HG02759 (cell line): ENCODE results near the gene HS3ST3A1.
"Not testable (repeated sequence)": the region's sequence is repeated elsewhere in the genome, so short reads cannot be mapped to it uniquely, and the experiment has no call there.

Experiments
- ATAC-seq: cut with Tn5 transposase; IDR thresholded peaks from one replicate; pipeline ENCODE4 v1.9.1; 2021; ENCODE audit warnings: mild to moderate bottlenecking, moderate library complexity; ENCODE audit not compliant: unreplicated experiment

Gene HS3ST3A1

DNA sequence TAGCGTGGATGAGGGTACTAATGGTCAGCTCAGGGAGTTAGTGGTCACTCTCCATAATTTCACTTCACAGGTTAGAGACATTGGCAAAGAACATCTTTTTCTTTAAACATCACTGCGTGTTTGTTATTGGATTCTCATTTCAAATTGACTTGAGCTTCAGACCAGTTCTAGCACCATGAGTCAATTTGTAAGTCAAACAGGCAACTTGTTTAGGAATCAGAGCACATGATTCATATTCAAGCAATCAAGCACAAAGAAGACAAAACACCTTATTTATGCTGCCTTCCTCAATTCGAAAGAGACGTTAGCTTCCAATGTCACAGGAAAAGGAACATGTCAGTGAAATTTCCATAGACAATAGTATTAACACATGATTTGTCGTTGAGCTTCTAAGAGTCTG lies 62.3 kb downstream of the HS3ST3A1 start:
- ATAC-seq: no peak

DNA sequence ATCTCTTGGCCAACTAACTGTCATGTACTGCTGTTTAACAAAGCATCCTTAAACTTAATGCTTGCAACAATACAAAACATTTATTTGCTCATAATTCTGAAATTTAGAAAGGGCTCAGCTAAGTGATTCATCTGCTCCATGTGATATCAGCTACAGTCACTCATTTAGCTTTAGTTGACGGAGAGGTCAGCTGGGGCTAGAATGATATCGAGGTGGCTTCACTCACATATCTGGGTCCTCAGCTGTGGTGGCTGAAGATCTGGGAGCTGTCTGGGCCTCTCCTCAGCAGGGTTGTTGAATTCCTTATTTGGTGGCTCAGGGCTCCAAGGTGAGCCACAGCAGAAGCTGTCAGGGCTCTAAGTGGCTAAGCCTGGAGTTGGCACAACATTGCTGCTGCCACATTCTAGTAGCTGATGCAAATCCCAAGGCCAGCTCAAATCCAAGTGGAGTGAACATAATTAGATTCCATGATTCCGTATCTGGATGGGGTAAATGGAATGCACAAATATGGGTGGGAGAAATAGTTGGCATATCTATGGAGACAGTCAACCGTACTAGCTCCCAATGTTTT lies 62.8 kb downstream of the HS3ST3A1 start:
- ATAC-seq: no peak

DNA sequence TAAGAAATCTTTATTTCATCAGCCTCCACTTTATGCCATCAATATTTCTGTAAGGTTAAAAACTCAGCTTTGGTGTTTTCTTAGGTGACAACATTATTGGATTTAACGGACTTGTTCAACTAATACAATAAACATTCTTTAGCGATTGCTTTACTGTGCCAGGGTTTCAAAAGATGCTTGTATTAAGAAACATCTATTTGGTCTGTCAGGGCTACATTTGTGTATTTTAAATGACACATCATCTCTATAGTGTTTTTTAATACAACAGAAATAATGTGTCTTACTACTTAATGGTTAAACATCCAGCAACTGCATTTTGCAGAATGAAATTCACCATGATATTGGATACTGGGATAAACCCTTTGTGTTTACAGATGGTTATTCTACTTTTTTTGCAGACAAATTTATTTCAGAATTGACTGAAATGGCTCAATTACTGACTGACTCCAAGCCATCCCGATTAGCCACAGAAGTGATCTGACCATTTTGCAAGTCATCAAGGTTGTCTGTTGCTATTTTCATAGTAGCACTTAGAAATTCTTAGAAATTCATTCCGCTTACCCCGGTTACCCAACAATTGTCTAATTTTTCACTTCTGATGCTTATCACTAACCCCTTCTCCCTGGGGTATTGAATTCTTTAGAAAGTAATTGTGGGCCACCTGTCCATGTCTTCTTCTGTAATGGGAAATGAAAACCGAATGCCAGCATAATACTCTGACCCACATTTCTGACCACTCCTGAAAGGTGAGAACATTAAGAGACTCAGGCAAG lies 63.7 kb downstream of the HS3ST3A1 start:
- ATAC-seq: no peak

DNA sequence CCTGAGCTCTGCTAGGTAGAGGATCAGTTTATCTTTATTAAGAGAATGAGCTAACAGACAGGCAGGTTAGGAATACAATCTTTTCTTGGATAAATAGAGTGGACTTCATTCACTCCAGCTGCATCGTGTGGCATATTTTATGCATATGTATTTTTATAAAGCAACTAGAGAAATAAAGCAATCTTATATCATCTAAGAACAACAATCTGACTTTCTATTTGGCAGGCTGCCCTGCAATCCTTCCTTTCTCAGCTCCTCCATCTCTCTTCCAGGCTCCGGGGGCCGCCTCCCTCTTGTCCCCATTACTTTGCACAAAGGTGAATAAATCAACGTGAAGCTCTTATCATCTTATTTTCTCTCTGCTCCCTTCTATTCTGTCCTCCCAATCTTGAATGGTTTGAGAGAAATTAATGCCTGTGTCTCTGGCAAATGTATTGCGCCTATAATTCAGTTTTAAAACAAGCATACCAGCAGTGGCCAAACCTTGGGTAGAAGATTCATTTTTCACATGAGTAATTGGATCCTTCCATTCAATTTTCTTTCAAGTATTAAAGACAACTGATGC lies 64.5 kb downstream of the HS3ST3A1 start:
- no peak for ATAC-seq

DNA sequence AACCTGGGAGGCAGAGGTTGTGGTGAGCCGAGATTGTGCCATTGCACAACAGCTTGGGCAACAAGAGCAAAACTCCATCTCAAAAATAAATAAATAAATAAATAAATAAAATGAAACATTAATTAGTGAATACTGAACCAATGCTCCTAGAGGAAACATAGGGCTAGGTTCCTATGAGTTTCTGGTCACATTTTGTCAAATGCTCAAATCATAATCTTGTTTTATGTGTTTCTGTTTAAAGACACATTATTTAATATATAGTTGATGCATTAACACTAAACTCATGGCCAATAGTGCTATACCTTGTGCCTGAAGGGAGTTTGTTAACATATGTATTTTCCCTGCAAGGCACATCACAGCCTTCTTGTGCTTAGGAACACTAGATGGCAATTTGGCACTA lies 66.8 kb downstream of the HS3ST3A1 start:
- no peak for ATAC-seq

DNA sequence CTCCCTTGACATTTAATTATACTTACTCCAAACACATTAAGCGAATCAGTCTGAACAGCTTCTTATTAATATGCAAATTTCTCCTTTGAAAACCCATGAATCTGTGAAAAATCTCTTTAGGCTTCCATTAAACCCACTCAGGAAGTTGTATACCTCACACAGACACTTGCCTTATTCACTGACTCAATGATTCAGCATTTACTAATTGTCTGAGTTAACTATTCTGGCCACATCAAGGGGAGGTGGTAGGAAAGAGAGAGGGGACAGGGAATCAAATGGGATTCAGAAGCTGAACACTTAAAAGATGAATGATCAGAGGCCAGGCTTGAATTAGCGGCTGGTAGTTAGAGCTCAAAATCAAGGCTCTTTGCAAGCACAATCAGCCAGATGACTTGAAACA lies 70.0 kb downstream of the HS3ST3A1 start:
- no peak for ATAC-seq

DNA sequence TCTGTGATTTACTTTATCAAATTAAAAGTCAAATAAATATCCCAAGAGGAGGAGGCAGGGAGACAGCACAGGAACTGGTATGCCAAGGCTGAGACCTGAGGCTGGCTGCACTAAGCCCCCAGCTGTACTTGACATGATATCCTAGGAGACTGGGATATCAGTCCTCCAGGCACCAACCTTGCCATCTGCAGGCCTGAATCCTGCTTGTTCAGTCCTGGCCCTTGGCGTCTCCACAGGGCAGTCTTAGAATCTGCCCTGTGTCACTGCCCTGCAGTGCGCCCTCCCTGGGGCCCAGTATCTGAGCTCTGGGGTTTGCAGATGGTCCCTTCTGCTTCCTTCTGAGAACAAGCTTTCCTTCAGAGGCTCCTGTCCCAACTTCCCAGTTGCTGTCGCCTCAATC lies 75.9 kb downstream of the HS3ST3A1 start:
- ATAC-seq: no peak

DNA sequence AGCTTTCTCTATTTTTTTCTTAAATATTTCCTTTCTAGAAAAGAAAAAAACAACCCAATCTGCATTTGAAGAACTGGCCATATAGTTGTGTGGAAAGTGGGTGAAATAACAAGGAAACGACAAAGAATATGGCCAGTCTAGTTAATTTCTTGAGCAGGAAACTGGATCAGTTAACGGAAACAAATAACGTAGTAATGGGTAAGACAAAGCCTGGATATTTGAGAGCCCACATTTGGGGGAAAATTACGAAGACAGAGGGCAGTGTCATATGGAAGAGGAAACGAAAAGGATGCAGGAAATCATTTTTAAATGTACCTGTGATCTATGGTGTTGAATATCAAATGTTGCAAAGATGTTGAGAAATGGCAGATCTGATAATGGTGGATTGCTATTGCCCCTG lies 78.6 kb downstream of the HS3ST3A1 start:
- no peak for ATAC-seq

DNA sequence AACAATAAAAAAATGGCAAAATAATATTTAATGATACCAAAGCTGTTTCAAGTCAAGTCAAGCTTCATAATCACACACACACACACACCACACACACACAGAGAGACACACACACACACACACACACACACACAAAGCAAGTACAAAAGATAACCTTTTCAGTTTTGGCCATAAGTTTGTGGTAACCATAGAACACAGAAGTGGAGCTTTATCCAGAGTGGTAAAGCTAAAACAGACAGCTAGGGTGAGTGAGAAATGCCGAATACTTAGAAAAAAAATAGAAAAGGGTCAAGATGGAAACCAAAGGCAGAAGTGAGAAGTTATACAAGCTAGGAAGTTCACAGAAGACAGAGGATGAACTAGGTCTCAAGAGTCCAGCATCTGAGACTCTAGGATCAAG lies 79.0 kb downstream of the HS3ST3A1 start:
- no peak for ATAC-seq

DNA sequence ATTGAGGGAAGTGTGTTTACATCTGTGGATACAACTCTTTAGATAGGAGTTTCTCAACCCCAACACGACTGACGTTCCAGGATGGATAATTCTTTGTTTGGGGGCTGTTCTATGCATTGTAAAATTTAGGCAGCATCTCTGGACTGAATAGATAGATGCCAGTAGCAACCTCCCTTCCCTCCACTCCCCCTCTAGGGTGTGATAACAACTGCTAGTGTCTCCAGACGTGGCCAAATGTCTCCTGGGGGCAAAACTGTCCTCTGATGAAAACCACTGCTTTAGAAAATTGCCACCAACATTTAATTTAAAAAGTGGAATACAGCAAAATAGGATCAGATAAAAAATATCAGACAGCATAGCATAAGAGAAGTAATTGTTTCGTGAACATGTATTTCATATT lies 79.9 kb downstream of the HS3ST3A1 start:
- ATAC-seq: no peak

DNA sequence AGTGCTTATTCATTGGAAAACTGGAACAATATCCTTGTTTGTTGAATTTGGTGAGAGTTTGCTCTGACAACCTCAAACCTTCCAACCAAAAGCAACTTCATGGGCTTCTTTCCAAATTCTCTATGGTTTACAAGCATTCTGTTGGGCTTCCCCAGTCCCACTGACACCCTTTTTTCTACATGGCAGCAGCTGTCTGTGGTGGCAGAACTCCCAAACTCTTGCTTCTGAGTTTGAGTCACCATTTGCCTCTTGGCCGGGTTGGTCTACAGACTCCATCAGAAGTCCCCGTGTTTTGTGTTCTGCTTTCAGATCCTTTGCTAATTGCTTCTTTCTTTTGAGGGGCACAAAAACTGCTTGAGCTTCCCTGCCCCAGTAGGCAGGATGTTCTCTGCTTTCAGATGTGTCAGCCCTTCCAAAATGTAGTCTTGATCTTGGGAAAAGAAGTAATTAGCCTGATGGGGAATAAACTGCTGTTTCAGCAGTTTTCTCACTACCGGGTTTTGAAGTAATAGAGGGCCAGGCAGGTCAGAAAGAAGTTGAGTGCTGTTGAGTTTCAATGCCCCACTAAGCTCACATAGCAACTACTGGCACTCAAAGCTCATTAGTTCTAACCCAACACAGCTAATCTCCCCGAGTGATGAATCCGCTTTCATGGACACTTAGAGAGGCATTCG lies 80.7 kb downstream of the HS3ST3A1 start:
- ATAC-seq: no peak

DNA sequence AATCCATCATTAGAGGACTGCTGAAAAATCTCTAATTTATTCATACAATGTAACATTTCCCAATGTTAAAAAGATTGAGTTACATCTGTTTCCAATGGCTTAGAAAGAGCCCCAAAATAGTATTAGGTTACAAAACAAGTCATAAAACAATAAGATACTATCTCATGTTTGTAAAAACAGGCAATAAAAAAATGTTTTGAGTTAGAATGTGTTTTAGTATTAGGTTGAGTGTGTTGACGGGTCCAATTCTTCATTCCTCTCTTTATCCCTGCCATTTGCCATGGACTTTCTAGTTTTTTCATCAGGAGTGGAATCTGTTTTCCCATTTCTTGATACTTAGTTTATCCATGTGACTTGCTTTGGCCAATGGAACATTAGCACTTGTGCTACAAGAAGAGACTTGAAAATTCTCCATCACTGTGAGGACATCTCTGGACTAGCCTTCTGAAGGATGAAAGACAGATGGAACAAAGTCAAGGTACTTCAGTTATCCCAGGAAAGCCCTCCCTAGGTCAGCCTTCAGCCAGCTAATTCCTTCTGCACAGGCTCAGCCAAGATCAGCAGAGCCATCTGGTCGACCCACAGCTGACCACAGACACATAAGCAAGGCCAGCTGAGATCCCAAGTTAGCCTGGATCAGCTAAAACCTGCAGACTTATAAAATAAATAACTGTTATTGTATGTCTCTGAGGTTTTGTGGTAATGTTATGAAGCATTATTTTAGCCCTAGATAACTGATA lies 83.3 kb downstream of the HS3ST3A1 start:
- ATAC-seq: no peak

DNA sequence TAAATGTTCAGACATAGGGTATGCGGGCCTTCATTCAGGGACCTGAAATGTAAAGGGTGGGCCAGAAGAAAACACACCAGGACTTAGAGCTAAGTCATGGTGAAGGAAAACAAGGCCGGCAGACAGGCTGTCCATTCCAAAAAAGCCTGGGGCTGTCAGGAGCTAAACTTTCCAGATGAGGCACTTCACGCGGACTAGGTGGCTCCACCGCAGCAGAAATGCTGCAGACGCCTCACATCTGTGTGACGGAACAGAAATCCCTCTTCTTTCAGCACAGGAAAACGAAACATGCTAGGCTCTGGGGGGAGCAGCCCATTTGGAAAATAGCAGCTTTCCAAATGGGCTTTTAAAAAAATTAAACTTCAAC lies 88.7 kb downstream of the HS3ST3A1 start:
- ATAC-seq: no peak

DNA sequence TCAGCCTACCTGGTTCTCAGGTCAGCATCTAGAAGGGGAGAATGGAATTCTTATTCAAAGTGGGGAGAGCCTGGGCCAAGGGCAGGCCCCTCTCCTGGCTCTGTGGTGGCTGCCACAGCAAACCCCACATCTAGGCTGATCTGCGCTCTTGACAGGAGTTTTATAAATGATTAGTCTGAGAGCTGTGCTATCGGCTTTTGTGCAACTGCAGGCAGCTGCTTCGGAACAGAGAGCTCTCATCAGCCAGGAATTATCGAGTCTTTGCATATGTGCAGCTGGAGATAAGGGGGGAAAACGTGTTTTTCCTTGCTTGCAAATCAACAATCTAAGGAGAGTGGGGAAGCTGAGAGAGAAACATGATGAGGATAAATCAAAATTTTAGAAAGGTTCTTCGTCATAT lies 91.7 kb downstream of the HS3ST3A1 start:
- ATAC-seq: no peak

DNA sequence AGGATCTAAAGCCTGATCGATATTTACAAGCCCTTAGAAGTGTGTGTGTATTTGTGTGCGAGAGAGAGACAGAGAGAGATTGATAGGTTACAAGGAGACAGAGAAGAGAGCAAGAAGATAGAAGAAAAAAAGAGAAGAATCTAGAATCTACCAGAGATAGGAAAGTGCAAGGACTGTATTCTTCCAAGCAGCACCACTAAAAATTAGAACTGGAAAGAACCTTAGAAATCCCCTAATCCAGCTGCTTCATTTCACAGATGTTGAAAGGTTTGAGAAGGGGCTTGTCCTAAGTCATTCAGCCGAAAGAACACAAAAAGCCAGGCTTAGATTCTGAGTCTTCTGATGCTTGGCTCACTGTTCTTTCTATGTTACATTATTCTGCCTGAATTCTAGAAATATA lies 92.2 kb downstream of the HS3ST3A1 start:
- no peak for ATAC-seq

DNA sequence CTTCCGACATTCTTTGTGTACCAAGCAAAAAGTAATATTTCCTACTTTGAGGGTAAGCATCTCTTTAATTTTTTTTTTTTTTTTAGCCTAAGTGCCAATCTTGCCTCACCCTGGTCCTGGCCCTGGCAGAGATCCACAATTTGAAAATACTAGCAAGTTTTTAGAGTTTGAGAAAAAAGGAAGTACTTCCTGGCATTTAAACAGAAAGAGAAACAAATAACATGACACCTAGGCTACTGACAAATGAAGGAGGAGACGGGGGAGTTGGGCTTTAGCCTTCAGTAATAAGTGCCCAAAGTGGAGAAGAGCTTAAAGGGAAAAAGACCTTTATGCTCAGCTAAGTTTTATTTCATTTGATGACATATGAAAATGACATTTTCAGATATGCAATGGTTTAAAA lies 92.8 kb downstream of the HS3ST3A1 start:
- ATAC-seq: no peak

DNA sequence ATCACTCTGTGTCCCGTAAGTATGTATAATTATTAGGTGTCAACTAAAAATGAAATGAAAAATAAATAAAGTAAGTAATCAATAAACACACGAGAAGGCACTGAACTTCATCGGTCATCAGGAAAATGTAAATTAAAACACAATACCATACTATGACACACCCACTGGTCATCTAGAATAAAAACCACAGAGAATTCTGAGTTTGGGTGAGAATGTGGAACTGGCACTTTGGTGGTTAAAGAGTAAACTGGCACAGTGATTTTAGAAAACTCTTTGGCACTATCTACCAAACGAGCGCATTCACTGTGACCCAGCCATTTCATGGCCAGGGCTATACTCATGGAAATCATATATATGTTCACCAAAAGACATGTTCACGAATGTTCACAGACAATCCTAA lies 98.2 kb downstream of the HS3ST3A1 start:
- ATAC-seq: no peak

DNA sequence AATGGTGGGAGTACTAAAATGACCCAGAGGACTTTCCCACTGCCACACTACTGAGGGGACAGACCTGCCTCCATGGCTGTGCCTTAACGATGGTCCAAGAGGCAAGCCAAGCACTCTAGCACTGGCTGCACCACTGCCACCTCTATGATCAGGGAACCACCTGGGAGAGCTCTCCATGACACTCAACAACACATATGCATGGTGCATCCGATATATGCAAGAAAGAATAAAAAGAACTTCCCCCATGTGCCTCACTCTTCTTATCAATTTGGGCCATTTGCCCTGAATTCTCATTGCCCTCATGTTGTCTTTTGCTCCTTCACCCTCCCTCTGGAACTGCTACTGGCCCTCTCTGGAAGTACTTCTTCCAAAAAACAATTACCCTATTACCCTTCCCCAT lies 99.5 kb downstream of the HS3ST3A1 start:
- no peak for ATAC-seq

DNA sequence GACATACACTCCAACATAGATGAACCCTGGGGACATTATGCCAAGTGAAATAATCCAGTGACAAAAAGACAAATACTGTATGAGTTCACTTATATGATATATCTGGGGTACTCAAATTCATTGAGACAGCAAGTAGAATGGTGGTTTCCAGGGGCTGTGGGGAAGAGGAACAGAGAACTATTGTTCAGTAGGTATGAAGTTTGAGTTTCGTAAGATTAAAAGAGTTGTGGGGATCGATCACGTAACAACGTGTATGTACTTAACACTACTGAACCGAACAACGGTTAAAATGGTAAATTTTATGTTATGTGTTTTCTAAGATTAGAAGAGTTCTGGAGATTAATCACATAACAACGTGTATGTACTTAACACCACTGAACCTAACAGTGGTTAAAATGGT lies 100.8 kb downstream of the HS3ST3A1 start:
- no peak for ATAC-seq

DNA sequence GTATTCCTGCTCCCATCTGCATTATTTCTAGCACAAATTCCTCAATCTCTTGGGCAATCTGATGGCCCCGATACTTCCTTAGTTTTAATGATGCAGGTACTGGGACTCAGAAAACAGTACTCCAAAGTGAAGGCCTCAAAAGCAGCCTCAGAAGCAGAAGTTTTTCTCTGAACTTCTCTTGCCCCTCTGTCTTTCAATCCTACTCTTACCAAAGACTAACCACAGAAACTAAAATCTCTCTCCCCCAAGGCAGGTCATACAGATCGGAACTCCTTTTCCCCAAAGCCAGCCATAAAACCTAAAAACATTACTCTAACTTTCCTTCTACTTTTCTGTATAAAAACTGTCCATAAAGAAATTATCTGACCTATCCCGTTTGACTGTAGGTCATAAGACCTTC lies 103.5 kb downstream of the HS3ST3A1 start:
- ATAC-seq: no peak

DNA sequence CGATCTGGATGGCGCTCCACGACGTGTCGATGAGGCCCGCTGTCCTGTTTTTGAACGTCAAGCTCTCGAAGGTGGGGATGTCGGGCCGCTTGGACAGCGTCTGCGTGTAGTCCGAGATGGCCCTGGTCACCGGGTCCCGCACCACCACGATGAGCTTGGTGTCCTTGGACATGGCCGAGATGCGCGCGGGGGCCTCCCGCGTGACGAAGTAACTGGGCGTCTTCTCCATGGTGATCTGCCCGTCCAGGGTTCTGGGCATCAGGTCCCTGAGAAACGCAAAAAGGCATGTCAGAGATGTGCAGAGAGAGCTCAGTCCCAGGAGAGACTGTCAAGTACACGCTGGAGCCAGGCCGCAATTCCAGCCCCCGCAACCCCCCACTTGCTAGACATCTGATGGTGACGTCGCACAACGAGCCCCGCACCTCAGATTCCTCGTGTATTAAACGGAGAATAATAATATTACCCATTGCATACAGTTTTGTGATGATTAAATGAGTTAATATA lies 105.1 kb downstream of the HS3ST3A1 start:
- ATAC-seq: not testable (repeated sequence)
